GM20431 (cell line): ENCODE measurements around the gene PCDHA2.
"Not testable (repeated sequence)": the region's sequence is repeated elsewhere in the genome, so short reads cannot be mapped to it uniquely, and the experiment has no call there.

Experiments
- in situ Hi-C: fragments of 300-500 bp; cut with MseI, MboI; formaldehyde crosslinking; loops from one replicate; pipeline ENCODE4 v1.15.0; 2020; ENCODE audit warnings: low sequenced_read_pairs; ENCODE audit not compliant: unreplicated experiment

Gene PCDHA2

DNA sequence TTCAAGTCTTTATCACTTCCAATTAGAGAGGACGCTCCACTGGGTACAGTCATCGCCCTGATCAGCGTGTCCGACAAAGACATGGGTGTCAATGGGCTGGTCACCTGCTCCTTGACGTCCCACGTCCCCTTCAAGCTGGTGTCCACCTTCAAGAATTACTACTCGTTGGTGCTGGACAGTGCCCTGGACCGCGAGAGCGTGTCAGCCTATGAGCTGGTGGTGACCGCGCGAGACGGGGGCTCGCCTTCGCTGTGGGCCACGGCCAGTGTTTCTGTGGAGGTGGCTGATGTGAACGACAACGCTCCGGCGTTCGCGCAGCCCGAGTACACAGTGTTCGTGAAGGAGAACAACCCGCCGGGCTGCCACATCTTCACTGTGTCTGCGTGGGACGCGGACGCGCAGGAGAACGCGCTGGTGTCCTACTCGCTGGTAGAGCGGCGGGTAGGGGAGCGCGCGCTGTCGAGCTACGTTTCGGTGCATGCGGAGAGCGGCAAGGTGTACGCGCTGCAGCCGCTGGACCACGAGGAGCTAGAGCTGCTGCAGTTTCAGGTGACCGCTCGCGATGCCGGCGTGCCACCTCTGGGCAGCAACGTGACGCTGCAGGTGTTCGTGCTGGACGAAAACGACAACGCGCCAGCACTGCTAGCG is 13.7 kb downstream of the PCDHA2 start:
- in situ Hi-C loops: not testable (repeated sequence)

DNA sequence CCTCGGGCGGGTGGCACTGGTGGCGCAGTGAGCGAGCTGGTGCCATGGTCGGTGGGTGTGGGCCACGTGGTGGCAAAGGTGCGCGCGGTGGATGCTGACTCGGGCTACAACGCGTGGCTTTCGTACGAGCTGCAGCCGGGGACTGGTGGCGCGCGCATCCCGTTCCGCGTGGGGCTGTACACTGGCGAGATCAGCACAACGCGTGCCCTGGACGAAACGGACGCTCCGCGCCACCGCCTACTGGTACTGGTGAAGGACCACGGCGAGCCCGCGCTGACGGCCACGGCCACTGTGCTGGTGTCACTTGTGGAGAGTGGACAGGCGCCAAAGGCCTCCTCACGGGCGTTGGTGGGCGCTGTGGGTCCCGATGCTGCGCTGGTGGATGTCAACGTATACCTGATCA is 14.2 kb downstream of the PCDHA2 start:
- in situ Hi-C loops: no loop called here

DNA sequence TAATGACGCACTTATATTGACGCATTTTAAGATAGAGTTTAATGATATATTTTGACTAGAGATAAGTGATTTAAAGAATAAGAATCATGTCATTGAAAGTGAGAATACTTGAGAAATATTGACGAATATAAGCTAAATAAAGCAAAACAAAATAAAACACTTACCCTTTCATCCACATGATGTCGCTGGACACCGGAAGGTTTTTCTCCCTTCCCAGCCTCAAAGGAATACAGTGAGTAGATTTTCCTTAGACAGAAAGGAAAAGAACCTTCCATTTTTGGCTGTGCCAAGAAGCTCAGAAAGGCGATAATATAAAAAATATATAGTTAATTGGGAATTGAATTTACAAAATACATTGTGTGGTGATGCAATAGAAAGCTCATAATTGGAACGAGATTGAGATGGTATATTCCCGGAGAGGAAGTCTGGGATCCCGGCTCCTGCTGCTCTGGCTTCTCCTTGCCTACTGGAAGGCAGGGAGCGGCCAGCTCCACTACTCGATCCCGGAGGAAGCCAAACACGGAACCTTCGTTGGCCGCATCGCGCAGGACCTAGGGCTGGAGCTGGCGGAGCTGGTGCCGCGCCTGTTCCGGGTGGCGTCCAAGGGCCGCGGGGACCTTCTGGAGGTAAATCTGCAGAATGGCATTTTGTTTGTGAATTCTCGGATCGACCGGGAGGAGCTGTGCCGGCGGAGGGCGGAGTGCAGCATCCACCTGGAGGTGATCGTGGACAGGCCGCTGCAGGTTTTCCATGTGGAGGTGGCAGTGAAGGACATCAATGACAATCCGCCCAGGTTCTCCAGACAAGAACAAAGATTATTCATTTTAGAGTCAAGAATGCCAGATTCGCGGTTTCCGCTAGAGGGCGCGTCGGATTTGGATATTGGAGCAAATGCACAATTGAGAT is 27.0 kb downstream of the PCDHA2 start, which contains the start of gene PCDHA5:
PCDHA5 (plus strand) TSS at position 239 of the 906 bp plus-strand sequence.
- in situ Hi-C loops: no loop called here

DNA sequence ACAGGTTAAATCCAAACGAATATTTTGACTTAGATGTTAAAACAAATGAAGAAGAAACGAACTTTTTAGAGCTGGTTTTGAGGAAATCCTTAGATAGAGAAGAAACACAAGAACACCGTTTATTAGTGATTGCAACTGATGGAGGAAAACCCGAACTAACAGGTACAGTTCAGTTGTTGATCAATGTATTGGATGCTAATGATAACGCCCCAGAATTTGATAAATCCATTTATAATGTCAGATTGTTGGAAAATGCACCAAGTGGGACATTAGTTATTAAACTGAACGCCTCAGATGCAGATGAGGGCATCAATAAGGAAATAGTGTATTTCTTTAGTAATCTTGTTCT is 27.6 kb downstream of the PCDHA2 start:
- in situ Hi-C loops: no loop called here

DNA sequence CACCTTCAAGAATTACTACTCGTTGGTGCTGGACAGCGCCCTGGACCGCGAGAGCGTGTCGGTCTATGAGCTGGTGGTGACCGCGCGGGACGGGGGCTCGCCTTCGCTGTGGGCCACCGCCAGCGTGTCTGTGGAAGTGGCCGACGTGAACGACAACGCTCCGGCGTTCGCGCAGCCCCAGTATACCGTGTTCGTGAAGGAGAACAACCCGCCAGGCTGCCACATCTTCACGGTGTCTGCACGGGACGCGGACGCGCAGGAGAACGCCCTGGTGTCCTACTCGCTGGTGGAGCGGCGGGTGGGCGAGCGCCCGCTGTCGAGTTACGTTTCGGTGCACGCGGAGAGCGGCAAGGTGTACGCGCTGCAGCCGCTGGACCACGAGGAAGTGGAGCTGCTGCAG is 28.3 kb downstream of the PCDHA2 start:
- in situ Hi-C loops: not testable (repeated sequence)

DNA sequence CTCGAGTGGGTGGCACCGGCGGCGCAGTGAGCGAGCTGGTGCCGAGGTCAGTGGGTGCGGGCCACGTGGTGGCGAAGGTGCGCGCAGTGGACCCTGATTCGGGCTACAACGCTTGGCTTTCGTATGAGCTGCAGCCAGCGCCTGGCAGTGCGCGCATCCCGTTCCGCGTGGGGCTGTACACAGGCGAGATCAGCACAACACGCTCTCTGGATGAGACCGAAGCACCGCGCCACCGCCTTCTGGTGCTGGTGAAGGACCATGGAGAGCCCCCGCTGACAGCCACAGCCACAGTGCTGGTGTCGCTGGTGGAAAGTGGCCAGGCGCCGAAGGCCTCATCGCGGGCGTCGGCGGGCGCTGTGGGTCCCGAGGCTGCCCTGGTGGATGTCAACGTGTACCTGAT is 28.8 kb downstream of the PCDHA2 start:
- in situ Hi-C loops: no loop called here

DNA sequence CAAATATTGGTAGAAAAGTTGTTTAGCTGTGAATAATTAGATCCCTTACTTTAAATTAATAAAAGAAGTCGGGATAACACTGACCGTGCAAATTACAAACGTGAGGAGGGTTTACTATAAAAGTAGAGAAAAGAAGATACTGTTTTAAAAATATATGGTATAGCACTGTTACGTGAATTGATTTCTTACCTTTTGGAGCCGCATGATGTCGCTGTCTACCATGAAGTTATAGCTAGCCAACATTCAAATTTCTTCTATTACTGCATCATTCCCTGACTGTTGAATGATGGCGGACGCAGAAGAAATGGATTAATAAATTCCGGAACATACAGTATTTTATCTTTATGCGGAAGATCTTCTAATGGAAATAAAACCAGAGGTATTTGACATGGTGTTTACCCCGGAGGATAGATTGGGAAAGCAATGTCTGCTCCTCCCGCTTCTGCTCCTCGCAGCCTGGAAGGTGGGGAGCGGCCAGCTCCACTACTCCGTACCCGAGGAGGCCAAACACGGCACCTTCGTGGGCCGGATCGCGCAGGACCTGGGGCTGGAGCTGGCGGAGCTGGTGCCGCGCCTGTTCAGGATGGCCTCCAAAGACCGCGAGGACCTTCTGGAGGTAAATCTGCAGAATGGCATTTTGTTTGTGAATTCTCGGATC is 33.2 kb downstream of the PCDHA2 start, which contains the start of gene PCDHA6:
PCDHA6 (plus strand) TSS at position 257 of the 658 bp plus-strand sequence; CDS start at position 389, 132 bp downstream.
- in situ Hi-C loops: no loop called here

DNA sequence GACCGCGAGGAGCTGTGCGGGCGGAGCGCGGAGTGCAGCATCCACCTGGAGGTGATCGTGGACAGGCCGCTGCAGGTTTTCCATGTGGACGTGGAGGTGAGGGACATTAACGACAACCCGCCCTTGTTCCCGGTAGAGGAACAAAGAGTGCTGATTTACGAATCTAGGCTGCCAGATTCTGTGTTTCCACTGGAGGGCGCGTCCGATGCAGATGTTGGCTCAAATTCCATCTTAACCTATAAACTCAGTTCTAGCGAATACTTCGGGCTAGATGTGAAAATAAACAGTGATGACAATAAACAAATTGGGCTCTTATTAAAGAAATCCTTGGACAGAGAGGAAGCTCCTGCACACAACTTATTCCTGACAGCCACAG is 33.7 kb downstream of the PCDHA2 start:
- in situ Hi-C loops: no loop called here

DNA sequence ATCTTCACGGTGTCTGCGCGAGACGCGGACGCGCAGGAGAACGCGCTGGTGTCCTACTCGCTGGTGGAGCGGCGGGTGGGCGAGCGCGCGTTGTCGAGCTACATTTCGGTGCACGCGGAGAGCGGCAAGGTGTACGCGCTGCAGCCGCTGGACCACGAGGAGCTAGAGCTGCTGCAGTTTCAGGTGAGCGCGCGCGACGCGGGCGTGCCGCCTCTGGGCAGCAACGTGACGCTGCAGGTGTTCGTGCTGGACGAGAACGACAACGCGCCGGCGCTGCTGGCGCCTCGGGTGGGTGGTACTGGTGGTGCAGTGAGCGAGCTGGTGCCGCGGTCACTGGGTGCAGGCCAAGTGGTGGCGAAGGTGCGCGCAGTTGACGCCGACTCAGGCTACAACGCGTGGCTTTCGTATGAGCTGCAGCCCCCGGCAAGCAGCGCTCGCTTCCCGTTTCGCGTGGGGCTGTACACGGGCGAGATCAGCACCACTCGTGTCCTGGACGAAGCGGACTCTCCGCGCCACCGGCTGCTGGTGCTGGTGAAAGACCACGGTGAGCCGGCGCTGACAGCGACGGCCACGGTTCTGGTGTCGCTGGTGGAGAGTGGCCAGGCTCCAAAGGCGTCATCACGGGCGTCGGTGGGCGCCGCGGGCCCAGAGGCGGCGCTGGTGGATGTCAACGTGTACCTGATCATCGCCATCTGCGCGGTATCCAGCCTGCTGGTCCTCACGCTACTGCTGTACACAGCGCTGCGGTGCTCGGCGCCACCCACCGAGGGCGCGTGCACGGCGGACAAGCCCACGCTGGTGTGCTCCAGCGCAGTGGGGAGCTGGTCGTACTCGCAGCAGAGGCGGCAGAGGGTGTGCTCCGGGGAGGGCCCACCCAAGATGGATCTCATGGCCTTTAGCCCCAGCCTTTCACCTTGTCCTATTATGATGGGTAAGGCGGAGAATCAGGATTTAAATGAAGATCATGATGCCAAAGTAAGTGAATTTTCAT is 35.2 kb downstream of the PCDHA2 start:
- in situ Hi-C loops: not testable (repeated sequence)

DNA sequence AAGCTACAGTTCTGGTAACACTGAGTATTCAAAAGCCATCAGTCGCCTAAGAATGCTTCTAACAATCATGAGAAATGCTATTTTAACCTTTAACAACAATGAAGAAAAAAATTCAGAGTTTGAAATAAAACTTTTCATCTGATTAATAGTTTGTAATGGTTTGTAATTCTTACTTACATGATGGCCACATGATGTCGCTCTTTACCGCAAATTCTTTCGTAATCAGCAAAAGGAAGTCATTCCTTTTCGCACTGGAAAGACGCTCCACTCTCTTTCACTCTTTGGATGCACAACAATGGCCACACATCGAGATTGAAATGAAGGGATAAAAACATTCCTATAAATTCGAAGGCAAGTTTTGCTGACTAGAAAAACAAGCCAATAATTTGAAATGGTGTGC is 39.3 kb downstream of the PCDHA2 start, which contains the start of gene PCDHA7:
PCDHA7 (plus strand) TSS at position 277 of the 400 bp plus-strand sequence; CDS start at position 392, 115 bp downstream.
- in situ Hi-C loops: no loop called here

DNA sequence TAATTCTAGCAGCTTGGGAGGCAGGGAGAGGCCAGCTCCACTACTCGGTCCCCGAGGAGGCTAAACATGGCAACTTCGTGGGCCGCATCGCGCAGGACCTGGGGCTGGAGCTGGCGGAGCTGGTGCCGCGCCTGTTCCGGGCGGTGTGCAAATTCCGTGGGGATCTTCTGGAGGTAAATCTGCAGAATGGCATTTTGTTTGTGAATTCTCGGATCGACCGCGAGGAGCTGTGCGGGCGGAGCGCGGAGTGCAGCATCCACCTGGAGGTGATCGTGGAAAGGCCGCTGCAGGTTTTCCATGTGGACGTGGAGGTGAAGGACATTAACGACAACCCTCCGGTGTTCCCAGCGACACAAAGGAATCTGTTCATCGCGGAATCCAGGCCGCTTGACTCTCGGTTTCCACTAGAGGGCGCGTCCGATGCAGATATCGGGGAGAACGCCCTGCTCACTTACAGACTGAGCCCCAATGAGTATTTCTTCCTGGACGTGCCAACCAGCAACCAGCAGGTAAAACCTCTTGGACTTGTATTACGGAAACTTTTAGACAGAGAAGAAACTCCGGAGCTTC is 39.9 kb downstream of the PCDHA2 start:
- in situ Hi-C loops: not testable (repeated sequence)

DNA sequence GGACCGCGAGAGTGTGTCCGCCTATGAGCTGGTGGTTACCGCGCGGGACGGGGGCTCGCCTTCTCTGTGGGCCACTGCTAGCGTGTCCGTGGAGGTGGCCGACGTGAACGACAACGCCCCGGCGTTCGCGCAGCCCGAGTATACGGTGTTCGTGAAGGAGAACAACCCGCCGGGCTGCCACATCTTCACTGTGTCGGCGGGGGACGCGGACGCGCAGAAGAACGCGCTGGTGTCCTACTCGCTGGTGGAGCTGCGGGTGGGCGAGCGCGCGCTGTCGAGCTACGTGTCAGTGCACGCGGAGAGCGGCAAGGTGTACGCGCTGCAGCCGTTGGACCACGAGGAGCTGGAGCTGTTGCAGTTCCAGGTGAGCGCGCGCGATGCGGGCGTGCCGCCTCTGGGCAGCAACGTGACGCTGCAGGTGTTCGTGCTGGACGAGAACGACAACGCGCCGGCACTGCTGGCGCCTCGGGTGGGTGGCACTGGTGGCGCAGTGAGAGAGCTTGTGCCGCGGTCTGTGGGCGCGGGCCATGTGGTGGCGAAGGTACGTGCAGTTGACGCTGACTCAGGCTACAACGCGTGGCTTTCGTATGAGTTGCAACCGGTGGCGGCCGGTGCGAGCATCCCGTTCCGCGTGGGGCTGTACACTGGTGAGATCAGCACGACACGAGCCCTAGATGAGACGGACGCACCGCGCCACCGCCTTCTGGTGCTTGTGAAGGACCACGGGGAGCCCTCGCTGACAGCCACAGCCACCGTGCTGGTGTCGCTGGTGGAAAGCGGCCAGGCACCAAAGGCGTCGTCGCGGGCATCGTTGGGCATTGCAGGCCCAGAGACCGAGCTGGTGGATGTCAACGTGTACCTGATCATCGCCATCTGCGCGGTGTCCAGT is 41.2 kb downstream of the PCDHA2 start:
- in situ Hi-C loops: no loop called here

DNA sequence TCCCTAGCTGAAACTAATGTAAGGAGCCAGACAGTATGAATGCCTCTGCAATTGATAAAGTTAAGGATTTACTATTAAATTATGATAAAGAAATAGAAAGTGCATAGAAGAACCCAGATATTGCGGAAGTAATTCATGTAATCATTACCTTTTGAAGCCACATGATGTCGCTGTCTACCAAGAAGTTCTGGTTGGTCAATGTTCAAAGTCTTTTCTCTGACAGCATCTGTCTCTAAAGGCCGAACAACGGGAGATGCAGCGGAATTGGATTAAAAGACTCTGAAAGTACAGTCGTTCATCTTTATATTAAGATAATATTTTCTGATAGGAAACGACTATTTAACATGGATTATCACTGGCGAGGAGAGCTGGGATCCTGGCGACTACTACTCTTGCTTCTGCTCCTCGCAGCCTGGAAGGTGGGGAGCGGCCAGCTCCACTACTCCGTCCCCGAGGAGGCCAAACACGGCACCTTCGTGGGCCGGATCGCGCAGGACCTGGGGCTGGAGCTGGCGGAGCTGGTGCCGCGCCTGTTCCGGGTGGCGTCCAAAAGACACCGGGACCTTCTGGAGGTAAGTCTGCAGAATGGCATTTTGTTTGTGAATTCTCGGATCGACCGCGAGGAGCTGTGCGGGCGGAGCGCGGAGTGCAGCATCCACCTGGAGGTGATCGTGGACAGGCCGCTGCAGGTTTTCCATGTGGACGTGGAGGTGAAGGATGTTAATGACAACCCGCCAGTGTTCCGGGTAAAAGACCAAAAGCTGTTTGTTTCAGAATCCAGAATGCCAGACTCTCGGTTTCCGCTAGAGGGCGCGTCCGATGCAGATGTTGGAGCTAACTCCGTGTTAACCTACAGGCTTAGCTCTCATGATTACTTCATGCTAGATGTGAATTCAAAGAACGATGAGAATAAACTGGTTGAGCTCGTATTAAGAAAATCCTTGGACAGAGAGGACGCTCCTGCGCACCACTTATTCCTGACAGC is 46.6 kb downstream of the PCDHA2 start, which contains the start of gene PCDHA8:
PCDHA8 (plus strand) TSS at position 210 of the 985 bp plus-strand sequence; CDS start at position 345, 135 bp downstream.
- in situ Hi-C loops: no loop called here

DNA sequence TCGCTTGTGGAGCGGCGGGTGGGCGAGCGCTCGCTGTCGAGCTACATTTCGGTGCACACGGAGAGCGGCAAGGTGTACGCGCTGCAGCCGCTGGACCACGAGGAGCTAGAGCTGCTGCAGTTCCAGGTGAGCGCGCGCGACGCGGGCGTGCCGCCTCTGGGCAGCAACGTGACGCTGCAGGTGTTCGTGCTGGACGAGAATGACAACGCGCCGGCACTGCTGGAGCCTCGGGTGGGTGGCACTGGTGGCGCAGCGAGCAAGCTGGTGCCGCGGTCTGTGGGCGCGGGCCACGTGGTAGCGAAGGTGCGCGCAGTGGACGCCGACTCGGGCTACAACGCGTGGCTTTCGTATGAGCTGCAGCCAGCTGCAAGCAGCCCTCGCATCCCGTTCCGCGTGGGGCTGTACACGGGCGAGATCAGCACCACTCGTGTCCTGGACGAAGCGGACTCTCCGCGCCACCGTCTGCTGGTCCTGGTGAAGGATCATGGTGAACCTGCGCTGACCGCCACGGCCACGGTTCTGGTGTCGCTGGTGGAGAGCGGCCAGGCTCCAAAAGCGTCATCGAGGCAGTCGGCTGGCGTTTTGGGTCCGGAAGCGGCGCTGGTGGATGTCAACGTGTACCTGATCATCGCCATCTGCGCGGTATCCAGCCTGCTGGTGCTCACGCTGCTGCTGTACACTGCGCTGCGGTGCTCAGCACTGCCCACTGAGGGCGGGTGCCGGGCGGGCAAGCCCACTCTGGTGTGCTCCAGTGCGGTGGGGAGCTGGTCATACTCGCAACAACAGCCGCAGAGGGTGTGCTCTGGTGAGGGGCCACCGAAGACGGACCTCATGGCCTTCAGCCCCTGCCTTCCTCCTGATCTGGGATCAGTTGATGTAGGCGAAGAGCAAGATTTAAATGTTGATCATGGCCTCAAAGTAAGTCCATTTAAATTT is 48.4 kb downstream of the PCDHA2 start:
- in situ Hi-C loops: no loop called here
